Spleen (tissue), 11 donors: ENCODE data around the gene ABHD5. TPM values are rescaled to one million over a fixed set of nuclear protein-coding genes. Genes with fewer than 3 reads are reported as not detected.

ENCODE experiments used
- DNase-seq: peaks from one replicate; pipeline ENCODE4 v3.0.0-alpha.2; 2020
- H3K27ac ChIP-seq, 8 donors: fragments of 200-600 bp; sonication (generic) in 7 of 8; 1 replicate in 4 of 8; 2 replicates in 4 of 8; pipeline versions ENCODE4 v1.5.0 to v1.8.0; 2016 to 2021; ENCODE audit warnings: inconsistent platforms in 4 of 8, mild to moderate bottlenecking in 4 of 8, moderate library complexity in 1 of 8
- H3K27me3 ChIP-seq, 7 donors: fragments of 200-600 bp; sonication (generic) in 6 of 7; replicated peaks in 1 of 7; 1 replicate in 4 of 7; 2 replicates in 3 of 7; pipeline versions ENCODE4 v1.5.0 to v1.8.0; 2016 to 2021; ENCODE audit warnings: inconsistent platforms in 3 of 7, mild to moderate bottlenecking in 1 of 7
- H3K36me3 ChIP-seq, 6 donors: fragments of 200-600 bp; sonication (generic) in 5 of 6; 1 replicate in 4 of 6; 2 replicates in 2 of 6; pipeline versions ENCODE4 v1.5.0 to v1.8.0; 2016 to 2021; ENCODE audit warnings: inconsistent platforms in 2 of 6
- H3K4me1 ChIP-seq, 6 donors: fragments of 200-600 bp; sonication (generic) in 5 of 6; 1 replicate in 3 of 6; 2 replicates in 3 of 6; pipeline versions ENCODE4 v1.5.0 to v1.8.0; 2016 to 2021; ENCODE audit warnings: inconsistent platforms in 3 of 6
- H3K4me3 ChIP-seq, 8 donors: fragments of 200-600 bp; sonication (generic) in 7 of 8; 1 replicate in 4 of 8; 2 replicates in 4 of 8; pipeline versions ENCODE4 v1.5.0 to v1.8.0; 2016 to 2021; ENCODE audit warnings: inconsistent platforms in 4 of 8, mild to moderate bottlenecking in 4 of 8, moderate library complexity in 2 of 8
- H3K9me3 ChIP-seq, 8 donors: fragments of 200-600 bp; sonication (generic) in 7 of 8; 1 replicate in 4 of 8; 2 replicates in 4 of 8; pipeline versions ENCODE4 v1.5.0 to v1.8.0; 2016 to 2021; ENCODE audit warnings: inconsistent platforms in 4 of 8
- CTCF ChIP-seq, 11 experiments: fragments of 200-600 bp in 7 of 11; fragments of 450-650 bp in 4 of 11; sonication (generic) in 4 of 11; IDR thresholded peaks in 8 of 11; conservative IDR thresholded peaks in 3 of 11; 1 replicate in 7 of 11; 2 replicates in 4 of 11; pipeline versions ENCODE4 v1.4.0 to v1.8.0; 2016 to 2021; ENCODE audit warnings: antibody characterized with exemption in 11 of 11, inconsistent platforms in 4 of 11, mild to moderate bottlenecking in 1 of 11
- POLR2A ChIP-seq, 3 donors: fragments of 450-650 bp; IDR thresholded peaks; one replicate each; pipeline ENCODE4 v1.5.1; 2017; ENCODE audit warnings: antibody characterized with exemption in 3 of 3, mild to moderate bottlenecking in 1 of 3
- POLR2AphosphoS5 ChIP-seq, 3 donors: sonication (generic); formaldehyde crosslinking; IDR thresholded peaks; one replicate each; pipeline ENCODE4 v1.5.1; 2017; ENCODE audit warnings: antibody characterized with exemption in 3 of 3
- WGBS, 5 donors: extraction: QIAGEN DNeasy Blood & Tissue Kit in 3 of 5; methylation state at CpG; one replicate each; pipeline versions ENCODE4 v1.1.5 to v1.1.7; 2013 to 2018; 5-methylcytosine and 5-hydroxymethylcytosine counted together
- intact Hi-C: fragments of 100-400 bp; cut with DNase I; formaldehyde crosslinking; loops from one replicate; pipeline ENCODE4 v1.15.0; 2023; ENCODE audit warnings: low total_unique reads
- polyA plus RNA-seq, 3 donors: library from polyadenylated mRNA; stranded (reverse); fragments of 200-250 nt; gene quantifications; one replicate each; pipeline ENCODE4 v1.2.1, GENCODE V29; 2013
- total RNA-seq, 7 donors: library from RNA; depleted of rRNA in 3 of 7; stranded (reverse); fragments of >200 nt in 3 of 7; fragmentation: NEBNext Ultra II Directional in 4 of 7; extraction: Animal tissue kit (Norgen Biotek cat#: 25700) in 4 of 7; gene quantifications; one replicate each; pipeline versions ENCODE4 v1.1.0 to v1.2.1, GENCODE V29; 2016 to 2021
- donor health status: healthy with polysubstance abuse.
- donor health status: DM: no; HTN: no; CAD: no; lungs with moderate emphysema.
- donor health status: DM: no; HTN: no; CAD: no.
- donor health status: Bipolar disorder and iron deficiency.
- donor health status: healthy.
- donor health status: DM: no; HTN: no; CAD: no.
- donor health status: DM: yes; HTN: yes; CAD: no.

Gene ABHD5
- total and polyA plus RNA-seq, 10 donors = 2.6 to 44.8 (median 23.1) TPM

- H3K4me1 ChIP-seq = no peaks in the 10 kb centered on the region
- no peak overlapping the region for H3K4me3 ChIP-seq
- TF ChIP-seq CTCF (IDR thresholded peaks at IDR 0.05 in 8 of 11, conservative IDR thresholded peaks at IDR 0.05 in 3 of 11) = no peak
- TF ChIP-seq POLR2AphosphoS5 (IDR thresholded peaks at IDR 0.05) = no peak
- TF ChIP-seq POLR2A (IDR thresholded peaks at IDR 0.05) = no peak
- H3K9me3 ChIP-seq = no peaks in the 10 kb centered on the region
- DNase-seq = no peak
- WGBS, 5 donors = 77 to 80% (median 78%) methylated on average over 5 of the region's 5 CpGs
- intact Hi-C loops = no loop called here
- H3K27ac ChIP-seq = no peak overlapping the region
- H3K27me3 ChIP-seq = no peaks in the 10 kb centered on the region
- H3K36me3 ChIP-seq = peaks cover 0 to 92% (median 0%) of the 10 kb centered on the region in 6 donors
These were observed 37.7 kb downstream of the ABHD5 start for GRCh38 chr3:43728476-43728875.

GRCh38 chr3:43728947-43729346, 38.2 kb downstream of the ABHD5 start:
- WGBS, 5 donors = 86 to 97% (median 91%) methylated on average over 5 of the region's 5 CpGs
- H3K27ac ChIP-seq = no peak overlapping the region

GRCh38 chr3:43729707-43730414, 39.1 kb downstream of the ABHD5 start:
- no peak for DNase-seq
- H3K9me3 ChIP-seq = no peaks in the 10 kb centered on the region
- H3K27ac ChIP-seq = no peak overlapping the region
- no peak for TF ChIP-seq CTCF (IDR thresholded peaks at IDR 0.05 in 8 of 11, conservative IDR thresholded peaks at IDR 0.05 in 3 of 11)
- TF ChIP-seq POLR2A (IDR thresholded peaks at IDR 0.05) = no peak
- TF ChIP-seq POLR2AphosphoS5 (IDR thresholded peaks at IDR 0.05) = no peak
- H3K4me1 ChIP-seq = peaks cover 0 to 5% (median 0%) of the 10 kb centered on the region in 6 donors
- intact Hi-C loops = no loop called here
- 85 to 100% (median 93%) methylated on average over 1 of the region's 1 CpG for WGBS, 5 donors
- peaks cover 0 to 96% (median 0%) of the 10 kb centered on the region in 6 donors for H3K36me3 ChIP-seq
- no peaks in the 10 kb centered on the region for H3K27me3 ChIP-seq
- H3K4me3 ChIP-seq = no peak overlapping the region

More at GRCh38 chr3:43728947-43729346, 38.2 kb downstream of the ABHD5 start:
- no peak for TF ChIP-seq POLR2AphosphoS5 (IDR thresholded peaks at IDR 0.05)
- H3K4me3 ChIP-seq = no peak overlapping the region
- H3K36me3 ChIP-seq = peaks cover 0 to 96% (median 0%) of the 10 kb centered on the region in 6 donors
- H3K27me3 ChIP-seq = no peaks in the 10 kb centered on the region
- no peak for DNase-seq
- H3K9me3 ChIP-seq = no peaks in the 10 kb centered on the region
- peaks cover 0 to 2% (median 0%) of the 10 kb centered on the region in 6 donors for H3K4me1 ChIP-seq
- intact Hi-C loops = no loop called here

GRCh38 chr3:43732747-43733425, 42.1 kb downstream of the ABHD5 start:
- 76 to 94% (median 79%) methylated on average over 5 to 6 of the region's 6 CpGs for WGBS, 5 donors
- Histone ChIP-seq H3K4me1 (peaks cover 0 to 5% (median 0%) of the 10 kb centered on the region in 6 donors), H3K36me3 (peaks cover 0 to 84% (median 0%) of the 10 kb centered on the region in 6 donors), H3K4me3 (no peak overlapping the region), H3K27ac (no peak overlapping the region), H3K27me3 (no peaks in the 10 kb centered on the region), H3K9me3 (no peaks in the 10 kb centered on the region)
- intact Hi-C loops = no loop called here
- TF ChIP-seq CTCF (IDR thresholded peaks at IDR 0.05 in 8 of 11, conservative IDR thresholded peaks at IDR 0.05 in 3 of 11) (no peak), POLR2AphosphoS5 (IDR thresholded peaks at IDR 0.05) (no peak), POLR2A (IDR thresholded peaks at IDR 0.05) (no peak)
- no peak for DNase-seq
